SHP77 treated with DMSO at 0.1 percent for 48 hours (cell line): ENCODE results near the gene METTL2B.
"Not testable (repeated sequence)": the region's sequence is repeated elsewhere in the genome, so short reads cannot be mapped to it uniquely, and the experiment has no call there.

Experiments
- DNase-seq: peaks from one replicate; lab custom pipeline; 2025; lab: John Stamatoyannopoulos, UW

The METTL2B gene

DNA sequence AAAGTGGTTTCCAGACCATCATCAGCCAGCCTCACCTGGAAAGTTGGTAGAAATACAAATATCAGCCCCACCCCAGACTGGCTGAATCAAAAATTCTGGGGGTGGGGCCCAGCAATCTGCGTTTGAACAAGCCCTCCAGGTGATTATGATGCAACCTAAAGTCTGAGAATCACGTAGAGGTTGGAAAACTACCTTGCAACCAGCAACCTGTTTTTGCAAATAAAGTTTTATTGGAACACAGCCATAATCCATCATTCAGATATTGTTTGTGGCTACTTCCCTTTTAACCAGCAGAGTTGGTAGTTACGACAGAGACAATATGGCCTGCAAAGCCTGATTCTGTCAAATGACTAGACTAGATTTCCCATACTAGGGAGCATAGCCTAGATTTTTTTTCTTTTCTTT is 49.5 kb downstream of the METTL2B start:
- not testable (repeated sequence) for DNase-seq

DNA sequence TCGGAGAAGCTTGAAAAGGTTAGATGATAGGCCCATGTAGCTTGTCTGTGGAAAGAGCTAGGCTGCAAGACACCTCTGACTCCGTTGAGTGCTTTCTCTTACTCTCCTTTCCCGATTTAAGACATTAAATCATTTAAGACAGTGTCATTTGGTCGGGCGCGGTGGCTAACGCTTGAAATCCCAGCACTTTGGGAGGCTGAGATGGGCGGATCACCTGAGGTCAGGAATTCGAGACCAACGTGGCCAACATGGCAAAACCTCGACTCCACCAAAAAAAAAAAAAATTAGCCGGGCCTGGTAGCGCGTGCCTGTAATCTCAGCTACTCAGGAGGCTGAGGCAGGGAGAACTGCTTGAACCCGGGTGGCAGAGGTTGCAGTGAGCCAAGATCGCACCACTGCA is 52.6 kb downstream of the METTL2B start:
- DNase-seq: not testable (repeated sequence)

DNA sequence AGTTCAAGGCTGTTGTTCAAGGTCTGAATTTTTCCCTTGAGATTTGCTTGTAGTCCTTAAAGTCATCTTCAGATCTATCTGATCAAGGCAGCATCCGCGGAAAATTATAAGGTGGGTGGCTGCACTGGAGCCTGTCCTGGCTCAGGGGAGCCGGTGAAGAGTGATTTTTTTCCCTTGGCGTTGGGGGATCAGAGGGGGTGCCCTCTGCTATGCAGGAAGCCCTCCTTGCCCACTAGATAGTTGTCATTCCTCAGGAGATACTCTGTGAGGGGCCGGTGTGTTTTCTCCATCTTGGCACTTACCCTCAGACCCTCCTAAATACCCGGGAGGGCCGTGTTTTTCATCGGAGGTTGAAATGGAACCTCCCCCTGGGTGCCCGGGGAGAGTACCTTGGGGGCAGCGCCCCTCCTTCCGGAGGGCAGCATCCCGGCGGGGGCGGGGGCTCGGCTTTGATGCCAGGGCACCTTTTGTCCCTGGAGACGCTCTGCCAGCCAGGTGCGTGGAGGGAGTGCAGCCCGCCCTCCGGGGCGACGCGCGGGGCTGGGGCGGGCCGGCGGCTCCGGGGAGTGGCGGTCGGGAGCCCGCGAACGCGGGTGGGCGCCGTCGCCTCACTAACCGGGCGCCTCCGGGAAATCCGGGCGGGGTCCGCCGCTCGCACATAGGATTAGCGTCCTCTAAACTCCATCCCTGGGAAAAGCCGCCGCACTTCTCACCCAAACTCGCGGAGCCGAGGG is 53.7 kb downstream of the METTL2B start:
- not testable (repeated sequence) for DNase-seq

DNA sequence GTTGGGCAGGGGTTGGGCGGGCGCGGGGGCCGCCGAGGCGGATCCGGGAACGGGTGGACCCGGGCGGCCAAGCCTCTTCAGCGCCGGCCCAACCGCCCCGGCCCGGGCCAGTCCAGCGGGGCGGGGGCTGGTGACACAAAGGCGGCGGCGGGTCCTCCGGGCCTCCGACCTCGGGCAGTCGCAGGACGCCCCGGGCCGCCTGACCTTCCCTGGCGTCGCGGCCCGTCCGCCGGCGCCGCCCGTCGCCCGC is 54.2 kb downstream of the METTL2B start:
- no peak for DNase-seq

DNA sequence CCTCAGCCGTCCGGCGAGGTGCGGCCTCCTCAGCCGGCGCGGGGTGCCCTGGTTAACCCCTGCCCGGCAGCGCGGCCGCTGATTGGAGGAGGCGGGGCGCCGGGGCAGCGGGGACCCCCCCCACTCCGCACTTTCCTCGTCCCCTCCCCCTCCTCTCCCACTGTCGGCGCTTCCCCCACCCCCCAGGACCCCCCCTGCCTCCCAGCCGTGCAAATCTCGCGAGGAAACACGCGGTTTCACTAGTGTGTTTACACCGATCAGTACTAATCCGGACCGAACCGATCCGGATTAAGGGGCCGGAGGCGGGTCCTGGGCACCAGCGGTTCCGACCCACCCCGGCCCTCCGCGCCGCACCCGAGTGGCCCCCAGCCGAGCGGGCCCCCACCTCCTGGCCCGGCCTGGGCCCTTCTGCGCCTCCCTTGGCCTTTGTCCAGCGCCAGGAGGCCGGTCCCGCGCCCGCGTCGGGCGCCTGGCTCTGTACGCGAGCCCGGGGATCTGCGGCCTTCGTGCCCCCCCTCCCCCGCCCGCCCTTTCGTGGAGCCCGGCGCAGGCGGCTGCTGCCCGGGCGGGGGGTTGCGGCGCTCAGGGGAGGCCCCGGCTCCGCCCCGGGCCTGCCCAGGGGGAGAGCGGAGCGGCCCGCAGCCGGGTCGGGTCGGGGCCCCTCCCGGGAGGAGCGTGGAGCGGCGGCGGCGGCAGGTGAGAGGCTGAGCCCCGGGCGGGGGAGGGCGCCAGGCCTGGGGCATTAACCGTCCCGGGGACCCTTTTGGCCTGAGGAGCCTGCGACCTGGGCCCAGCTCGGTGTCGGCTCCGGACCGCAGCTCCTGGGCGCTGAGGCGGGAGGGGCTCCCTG is 54.8 kb downstream of the METTL2B start:
- DNase-seq: peak; percentile 46

DNA sequence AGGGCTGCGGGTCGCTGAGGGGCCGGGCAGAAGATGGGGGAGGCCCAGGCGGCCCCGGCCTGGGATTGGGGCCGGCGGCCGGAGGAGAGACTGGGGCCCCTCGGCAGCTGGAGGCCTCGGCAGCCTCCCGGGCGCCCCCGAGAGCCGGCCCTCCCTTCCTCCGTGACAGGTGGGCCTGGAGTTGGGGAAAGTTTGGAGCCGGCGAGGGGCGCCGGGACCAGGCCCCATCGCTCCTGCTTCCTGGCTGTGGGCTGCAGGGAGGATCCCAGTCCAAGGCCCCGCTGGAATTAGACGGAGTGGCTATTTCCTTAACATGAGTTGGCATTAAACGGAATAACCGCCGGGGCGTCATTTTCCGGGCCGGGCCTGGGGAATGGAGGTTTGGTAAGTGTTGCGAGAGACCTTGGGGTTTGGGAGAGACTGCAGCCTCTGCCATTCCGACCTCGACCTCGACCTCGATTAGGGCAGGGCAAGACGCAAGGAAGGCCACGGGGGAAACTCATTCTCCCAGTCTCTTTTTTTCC is 55.5 kb downstream of the METTL2B start:
- not testable (repeated sequence) for DNase-seq

DNA sequence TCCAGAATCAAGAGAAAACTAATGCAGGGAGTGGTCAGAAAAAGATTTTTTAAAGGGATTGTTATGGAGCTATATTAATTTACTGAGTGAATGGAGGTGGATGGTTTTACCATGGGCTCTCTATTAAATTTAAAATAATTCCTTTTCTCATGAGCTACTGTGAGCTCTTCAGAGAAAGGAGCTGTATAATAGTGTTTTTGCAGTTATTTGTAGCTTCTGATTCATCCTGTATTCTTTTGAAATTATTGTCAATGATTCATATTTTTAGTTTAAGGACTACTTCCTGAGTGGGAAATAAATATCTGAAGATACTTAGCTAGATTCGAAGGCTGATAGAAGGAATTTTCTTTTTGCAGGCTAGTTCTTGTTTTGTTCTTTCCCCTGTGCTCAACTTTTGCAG is 56.4 kb downstream of the METTL2B start:
- not testable (repeated sequence) for DNase-seq

DNA sequence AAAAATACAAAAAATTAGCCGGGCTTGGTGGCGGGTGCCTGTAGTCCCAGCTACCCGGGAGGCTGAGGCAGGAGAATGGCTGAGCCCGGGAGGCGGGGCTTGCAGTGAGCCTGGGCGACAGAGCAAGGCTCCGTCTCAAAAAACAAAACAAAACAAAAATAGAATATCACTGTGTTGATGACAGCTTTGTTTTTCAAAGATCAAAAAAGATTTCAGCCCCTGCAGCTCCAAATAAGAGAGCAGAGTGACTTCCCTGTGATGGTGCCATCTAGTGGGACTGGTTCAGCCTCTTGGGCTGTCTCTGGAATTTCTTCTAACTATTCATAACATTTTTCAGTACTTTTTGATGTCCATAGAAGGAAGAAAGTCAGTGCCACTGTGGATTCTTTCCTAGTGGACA is 60.9 kb downstream of the METTL2B start:
- not testable (repeated sequence) for DNase-seq

DNA sequence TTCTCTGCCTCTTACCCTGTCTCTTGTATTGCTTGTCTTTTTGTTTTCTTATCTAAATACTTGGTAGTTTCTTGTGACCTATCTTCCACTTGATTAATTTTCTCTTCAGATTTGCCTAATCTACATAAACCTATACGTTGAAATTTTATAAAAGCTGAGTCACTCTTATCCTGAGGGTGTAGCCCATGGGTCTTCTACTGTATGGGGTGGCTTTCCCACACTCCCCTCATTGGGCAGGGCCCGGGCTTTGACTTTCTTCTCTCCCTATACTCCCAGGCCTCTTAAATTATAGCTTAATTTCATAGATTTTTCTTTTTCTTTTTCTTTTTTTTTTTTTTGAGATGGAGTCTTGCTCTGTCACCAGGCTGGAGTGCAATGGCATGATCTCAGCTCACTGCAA is 66.0 kb downstream of the METTL2B start:
- DNase-seq: not testable (repeated sequence)

DNA sequence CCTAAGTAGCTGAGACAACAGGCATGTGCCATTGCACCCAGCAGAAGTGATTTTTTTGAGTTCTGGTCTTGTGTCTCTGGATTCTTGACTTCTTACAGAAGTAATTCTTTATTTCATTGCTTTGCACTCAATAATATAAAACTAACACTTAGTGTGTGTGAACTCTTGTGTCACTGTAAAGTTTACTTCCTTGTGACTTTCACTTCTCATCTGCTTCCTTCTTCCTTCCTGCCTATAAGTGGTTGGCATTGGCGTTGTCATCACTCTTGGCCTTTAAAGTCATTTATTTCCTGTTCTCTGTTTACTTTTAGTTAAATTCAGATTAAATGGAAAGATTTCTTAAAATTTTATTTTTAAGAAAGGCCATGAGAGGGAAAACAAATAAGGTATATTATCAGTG is 66.8 kb downstream of the METTL2B start:
- DNase-seq: not testable (repeated sequence)

DNA sequence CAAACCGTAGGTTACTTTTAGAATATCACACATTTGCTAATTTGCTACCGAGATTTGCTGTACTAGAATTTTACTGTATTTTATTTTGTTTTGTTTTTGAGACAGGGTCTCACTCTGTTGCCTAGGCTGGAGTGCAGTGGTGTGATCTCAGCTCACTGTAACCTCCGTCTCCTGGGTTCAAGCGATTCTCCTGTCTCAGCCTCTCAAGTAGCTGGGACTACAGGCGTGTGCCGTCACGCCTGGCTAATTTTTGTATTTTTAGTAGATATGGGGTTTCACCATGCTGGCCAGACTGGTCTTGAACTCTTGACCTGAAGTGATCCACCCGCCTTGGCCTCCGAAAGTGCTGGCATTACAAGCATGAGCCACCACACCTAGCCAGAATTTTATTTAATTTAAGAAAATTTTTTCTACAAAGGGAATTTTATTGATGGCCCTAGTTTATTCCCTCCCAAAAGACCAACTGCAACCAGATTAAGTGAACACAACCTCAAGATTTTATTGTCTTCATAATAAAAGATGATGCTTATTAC is 69.8 kb downstream of the METTL2B start:
- DNase-seq: not testable (repeated sequence)

DNA sequence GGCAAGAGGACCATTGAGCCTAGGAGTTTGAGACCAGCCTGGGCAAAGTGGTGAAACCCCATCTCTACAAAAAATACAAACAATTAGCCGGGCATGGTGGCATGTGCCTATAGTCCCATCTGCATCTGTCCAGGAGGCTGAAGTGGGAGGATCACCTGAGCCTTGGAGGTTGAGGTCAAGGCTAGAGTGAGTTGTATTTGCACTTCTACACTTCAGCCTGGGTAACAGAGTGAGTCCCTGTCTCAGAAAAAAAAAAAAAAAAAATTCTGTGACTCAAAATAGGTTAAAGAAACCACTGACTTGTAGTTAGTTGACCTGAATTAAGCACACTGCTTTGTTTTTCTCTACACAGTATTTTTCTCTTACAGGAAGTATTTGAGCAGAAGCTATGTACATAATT is 74.4 kb downstream of the METTL2B start:
- DNase-seq: no peak

DNA sequence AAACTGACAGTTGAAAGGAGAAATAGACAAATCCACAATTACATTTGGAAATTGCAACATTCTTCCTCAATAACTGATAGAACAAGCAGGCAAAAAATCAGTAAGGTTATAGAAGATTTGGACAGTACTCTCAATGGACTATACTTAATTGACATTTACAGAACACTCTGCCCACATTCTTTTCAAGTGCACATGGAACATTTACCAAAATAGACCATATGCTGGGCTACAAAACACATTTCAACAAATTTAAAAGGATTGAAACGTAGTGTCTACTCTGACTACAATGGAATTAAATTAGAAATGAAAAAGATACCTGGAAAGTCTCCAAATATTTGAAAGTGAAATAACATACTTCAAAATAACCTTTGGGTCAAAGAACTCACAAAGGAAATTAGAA is 77.8 kb downstream of the METTL2B start:
- not testable (repeated sequence) for DNase-seq
